Measurements from ENCODE around the gene OIP5. TPM values are rescaled to one million over a fixed set of nuclear protein-coding genes. Genes with fewer than 3 reads are reported as not detected.

OIP5 gene
- polyA plus RNA-seq, 3 donors: 0.05 to 0.28 (median 0.22) TPM

- intact Hi-C loops (cut with micrococcal nuclease): no loop called here
- Mint-ChIP-seq H3K9me3 (no peaks in the 10 kb centered on the region), H3K4me3 (no peak overlapping the region), H3K4me1 (no peaks in the 10 kb centered on the region), H3K36me3 (peaks cover 42 to 79% of the 10 kb centered on the region in 2 donors), H3K27me3 (ENCODE audit: low read depth in 3 of 3) (peaks cover 0 to 2% (median 0%) of the 10 kb centered on the region in 3 donors), H3K27ac (peak overlapping the region in 3 of 7 donors; percentile 33 to 73 (median 63))
- DNase-seq: no peak
- peak overlapping the region in 1 of 2 donors; percentile 0 for H3K27ac ChIP-seq (ENCODE audit: low read depth in 1 of 2, low read length in 2 of 2)
- H3K4me3 ChIP-seq (replicated peaks in 1 of 3; ENCODE audit: low read depth in 2 of 3, low read length in 3 of 3): no peak overlapping the region
- H3K4me2 ChIP-seq (replicated peaks; ENCODE audit: extremely low read depth, low read length, poor library complexity, severe bottlenecking): no peak overlapping the region
- H3K79me2 ChIP-seq (ENCODE audit: insufficient read depth, low read length): peaks cover 43% of the 10 kb centered on the region
- TF ChIP-seq CTCF (IDR thresholded peaks at IDR 0.05): no peak
- no peaks in the 10 kb centered on the region for H3K27me3 ChIP-seq (ENCODE audit: control insufficient read depth in 2 of 2, insufficient read depth in 2 of 2, low read length in 2 of 2)
- no peaks in the 10 kb centered on the region for H4K20me1 ChIP-seq (ENCODE audit: insufficient read depth, low read length)
- no peak overlapping the region for H2AFZ ChIP-seq (ENCODE audit: insufficient read depth, low read depth, low read length, poor library complexity, severe bottlenecking)
- H3K9ac ChIP-seq (ENCODE audit: insufficient read depth, low read length, poor library complexity, severe bottlenecking): no peak overlapping the region
- H3K4me1 ChIP-seq (ENCODE audit: control insufficient read depth in 1 of 2, insufficient read depth in 2 of 2, low read length in 2 of 2): no peaks in the 10 kb centered on the region
- WGBS (ENCODE audit: insufficient coverage): 93% methylated on average over 3 of the region's 10 CpGs
- no peaks in the 10 kb centered on the region for H3K9me3 ChIP-seq (replicated peaks in 1 of 2; ENCODE audit: control insufficient read depth in 1 of 2, insufficient read depth in 1 of 2, low read length in 2 of 2)
- peaks cover 43 to 81% of the 10 kb centered on the region in 2 donors for H3K36me3 ChIP-seq (replicated peaks in 1 of 2; ENCODE audit: control insufficient read depth in 1 of 2, insufficient read depth in 2 of 2, low read length in 2 of 2)
Measured at GRCh38 chr15:41350057-41350717, 17.8 kb upstream of the OIP5 start.

DNA sequence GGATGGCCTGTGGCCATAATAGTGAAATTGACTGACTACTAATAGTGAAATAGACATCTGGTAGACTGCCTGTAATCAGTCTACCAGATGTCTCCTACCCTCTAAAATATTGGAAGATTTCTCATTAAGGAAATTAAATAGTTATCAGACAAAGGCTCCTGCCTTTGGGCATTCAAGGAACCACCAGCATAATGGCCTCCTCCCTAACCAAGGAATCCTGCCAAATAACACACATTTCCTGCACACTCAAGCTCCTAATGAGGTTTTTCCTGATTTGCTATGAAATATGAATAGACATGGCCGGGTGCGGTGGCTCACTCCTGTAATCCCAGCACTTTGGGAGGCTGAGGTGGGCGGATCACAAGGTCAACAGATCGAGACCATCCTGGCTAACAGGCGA lies 14.8 kb upstream of the OIP5 start:
- peak overlapping the region in 1 of 2 donors; percentile 7 for H3K27ac ChIP-seq (ENCODE audit: low read depth in 1 of 2, low read length in 2 of 2)
- intact Hi-C loops (cut with micrococcal nuclease): no loop called here
- peak overlapping the region in 4 of 7 donors; percentile 8 to 46 (median 36) for H3K27ac Mint-ChIP-seq

More for the DNA sequence above, 14.8 kb upstream of the OIP5 start:
- Histone ChIP-seq H3K4me3 (replicated peaks in 1 of 3; ENCODE audit: low read depth in 2 of 3, low read length in 3 of 3) (no peak overlapping the region), H3K9ac (ENCODE audit: insufficient read depth, low read length, poor library complexity, severe bottlenecking) (no peak overlapping the region), H3K9me3 (replicated peaks in 1 of 2; ENCODE audit: control insufficient read depth in 1 of 2, insufficient read depth in 1 of 2, low read length in 2 of 2) (no peaks in the 10 kb centered on the region), H3K27me3 (ENCODE audit: control insufficient read depth in 2 of 2, insufficient read depth in 2 of 2, low read length in 2 of 2) (no peaks in the 10 kb centered on the region), H3K4me1 (ENCODE audit: control insufficient read depth in 1 of 2, insufficient read depth in 2 of 2, low read length in 2 of 2) (no peaks in the 10 kb centered on the region), H4K20me1 (ENCODE audit: insufficient read depth, low read length) (no peaks in the 10 kb centered on the region), H3K36me3 (replicated peaks in 1 of 2; ENCODE audit: control insufficient read depth in 1 of 2, insufficient read depth in 2 of 2, low read length in 2 of 2) (peaks cover 32 to 90% of the 10 kb centered on the region in 2 donors), H3K79me2 (ENCODE audit: insufficient read depth, low read length) (peaks cover 72% of the 10 kb centered on the region), H2AFZ (ENCODE audit: insufficient read depth, low read depth, low read length, poor library complexity, severe bottlenecking) (no peak overlapping the region), H3K4me2 (replicated peaks; ENCODE audit: extremely low read depth, low read length, poor library complexity, severe bottlenecking) (no peak overlapping the region)
- H3K36me3 Mint-ChIP-seq: peaks cover 36 to 81% of the 10 kb centered on the region in 2 donors
- no peak overlapping the region for H3K4me3 Mint-ChIP-seq
- H3K9me3 Mint-ChIP-seq: no peaks in the 10 kb centered on the region
- no CpG with 5 or more reads among the region's 5 CpGs for WGBS (ENCODE audit: insufficient coverage)
- no peak for TF ChIP-seq CTCF (IDR thresholded peaks at IDR 0.05)
- H3K27me3 Mint-ChIP-seq (ENCODE audit: low read depth in 3 of 3): no peaks in the 10 kb centered on the region
- no peaks in the 10 kb centered on the region for H3K4me1 Mint-ChIP-seq
- no peak for DNase-seq

Data from CD14-positive monocyte (primary cell).